DMS79 (cell line): ENCODE data around the gene APBA3.
"Not testable (repeated sequence)": the region's sequence is repeated elsewhere in the genome, so short reads cannot be mapped to it uniquely, and the experiment has no call there.

ENCODE experiments used
- DNase-seq: peaks from one replicate; lab custom pipeline; 2025; lab: John Stamatoyannopoulos, UW

The APBA3 gene

GRCh38 chr19:3770136-3770999, 8.9 kb upstream of the APBA3 start:
- DNase-seq = no peak

DNA sequence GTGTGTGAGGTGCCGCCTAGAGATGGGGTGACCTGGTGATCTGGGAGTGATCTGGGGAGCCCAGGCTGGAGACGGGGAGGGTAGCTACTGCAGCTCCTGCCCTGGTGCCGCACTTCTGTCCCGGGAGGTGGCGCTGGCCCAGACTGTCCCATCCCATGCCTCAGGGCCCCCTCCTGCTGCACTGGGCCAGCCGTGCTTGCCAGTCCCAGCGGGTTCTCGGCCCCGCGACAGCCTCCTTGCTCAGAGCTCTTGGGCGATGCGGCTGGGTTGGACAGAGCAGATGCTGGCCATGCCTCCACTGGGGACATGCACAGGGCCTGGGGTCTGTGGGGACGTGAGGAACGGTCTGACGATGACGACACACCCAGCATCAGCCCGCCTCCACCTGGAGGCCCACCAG, 8.0 kb upstream of the APBA3 start:
- no peak for DNase-seq

DNA sequence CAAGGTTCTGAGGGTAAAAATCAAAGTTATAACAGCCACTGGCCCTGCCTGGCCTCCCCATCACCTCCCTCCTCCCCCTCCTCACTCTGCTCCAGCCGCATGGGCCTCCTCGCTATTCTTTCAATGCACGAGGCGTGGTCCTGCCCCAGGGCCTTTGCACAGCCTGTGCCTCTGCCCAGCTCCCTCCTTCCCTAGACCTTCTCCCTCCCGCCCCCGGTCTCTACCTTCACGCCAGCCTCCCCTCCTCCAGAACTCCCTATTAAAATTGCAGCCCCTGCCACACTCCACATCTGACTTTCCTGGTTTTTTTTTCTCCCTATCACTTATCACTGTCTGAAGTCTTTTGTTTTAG, 7.2 kb upstream of the APBA3 start:
- DNase-seq = no peak

GRCh38 chr19:3768015-3768747, 6.7 kb upstream of the APBA3 start:
- DNase-seq = no peak

DNA sequence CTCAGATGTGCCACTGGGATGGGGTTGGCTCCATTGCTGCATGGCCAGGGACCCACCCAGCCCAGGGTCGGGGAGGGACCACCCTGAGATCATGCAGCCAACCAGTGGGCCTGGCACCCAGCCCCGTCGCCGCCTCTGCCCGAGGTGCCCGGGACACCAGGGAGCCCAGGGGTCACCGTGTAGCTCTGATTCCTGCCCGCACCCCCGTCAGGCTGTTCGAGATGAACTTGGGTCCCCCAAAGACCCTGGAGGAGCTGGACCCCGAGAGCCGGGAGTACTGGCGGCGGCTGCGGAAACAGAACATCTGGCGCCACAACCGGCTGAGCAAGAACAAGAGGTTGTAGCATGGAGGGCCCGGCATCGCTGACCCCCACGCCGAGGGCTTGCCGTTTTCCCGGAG, 5.6 kb upstream of the APBA3 start:
- no peak for DNase-seq

GRCh38 chr19:3766520-3766919, 5.0 kb upstream of the APBA3 start:
- no peak for DNase-seq

GRCh38 chr19:3765757-3766156, 4.3 kb upstream of the APBA3 start:
- not testable (repeated sequence) for DNase-seq

DNA sequence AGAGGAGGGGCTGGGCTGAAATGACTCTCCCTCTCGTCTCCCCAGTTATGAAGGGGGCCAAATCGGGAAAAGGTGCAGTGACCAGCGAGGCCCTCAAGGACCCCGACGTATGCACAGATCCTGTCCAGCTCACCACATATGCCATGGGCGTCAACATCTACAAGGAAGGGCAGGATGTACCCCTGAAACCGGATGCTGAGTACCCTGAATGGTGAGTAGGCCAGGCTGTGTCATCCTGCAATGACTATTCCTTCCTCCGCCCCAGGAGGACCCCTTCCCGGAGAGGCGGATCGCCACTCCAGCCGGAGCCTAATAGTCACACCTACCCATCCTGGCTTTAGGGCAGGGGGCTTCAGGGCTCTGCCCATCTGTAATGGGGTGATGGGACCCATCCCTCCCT, 3.6 kb upstream of the APBA3 start:
- DNase-seq = no peak

DNA sequence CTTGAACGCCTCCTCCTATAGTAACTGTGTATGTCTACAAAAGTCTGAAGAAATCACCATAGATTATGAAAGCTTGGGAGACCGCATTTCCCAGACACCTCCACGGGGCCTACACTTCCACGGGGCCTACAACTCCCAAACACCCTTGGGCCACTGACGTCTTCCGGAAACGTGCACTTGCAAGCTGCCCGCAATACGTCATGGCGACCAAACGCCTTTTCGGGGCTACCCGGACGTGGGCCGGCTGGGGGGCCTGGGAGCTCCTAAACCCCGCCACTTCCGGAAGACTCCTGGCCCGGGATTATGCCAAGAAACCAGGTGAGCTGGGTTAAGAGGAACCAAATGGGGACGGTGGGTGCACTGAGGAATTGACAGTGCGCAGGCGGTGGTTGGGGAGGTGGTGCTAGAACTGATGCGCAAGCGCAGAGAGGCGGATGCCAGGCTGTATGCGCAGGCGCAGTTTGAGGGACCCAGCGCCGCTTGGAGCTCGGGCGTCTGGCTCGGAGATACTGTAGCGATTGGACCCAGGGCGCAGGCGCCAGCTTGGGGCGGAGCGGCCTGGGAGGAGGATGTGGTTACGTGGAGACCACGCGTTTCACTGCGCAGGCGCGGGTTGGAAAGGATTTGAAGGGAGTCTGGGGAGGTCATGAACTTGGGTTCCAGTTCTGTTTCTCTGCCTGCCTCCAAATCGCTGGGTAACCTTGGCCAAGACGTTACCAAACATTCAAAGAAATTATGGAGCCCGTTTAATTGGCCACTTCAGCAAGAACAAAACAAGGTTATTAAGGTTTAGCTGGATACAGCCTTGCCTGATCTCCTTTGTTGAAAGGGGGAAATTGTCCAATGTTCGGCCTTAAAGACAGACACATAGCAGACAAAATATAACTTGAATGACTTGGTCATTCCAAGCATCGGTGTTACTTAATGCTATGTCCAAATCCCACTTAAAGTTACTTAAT, 1.3 kb upstream of the APBA3 start, which contains the start of gene MRPL54:
MRPL54 (plus strand) TSS at position 182 of the 959 bp plus-strand sequence; CDS start at position 201, 19 bp downstream.
- DNase-seq = peak; percentile 98

- no peak for DNase-seq
These were observed 610 bp upstream of the APBA3 start for GRCh38 chr19:3762130-3762473.

- no peak for DNase-seq
These were observed 576 bp downstream of the APBA3 start for GRCh38 chr19:3760871-3761361.

GRCh38 chr19:3759482-3760254, 1.8 kb downstream of the APBA3 start:
- no peak for DNase-seq

DNA sequence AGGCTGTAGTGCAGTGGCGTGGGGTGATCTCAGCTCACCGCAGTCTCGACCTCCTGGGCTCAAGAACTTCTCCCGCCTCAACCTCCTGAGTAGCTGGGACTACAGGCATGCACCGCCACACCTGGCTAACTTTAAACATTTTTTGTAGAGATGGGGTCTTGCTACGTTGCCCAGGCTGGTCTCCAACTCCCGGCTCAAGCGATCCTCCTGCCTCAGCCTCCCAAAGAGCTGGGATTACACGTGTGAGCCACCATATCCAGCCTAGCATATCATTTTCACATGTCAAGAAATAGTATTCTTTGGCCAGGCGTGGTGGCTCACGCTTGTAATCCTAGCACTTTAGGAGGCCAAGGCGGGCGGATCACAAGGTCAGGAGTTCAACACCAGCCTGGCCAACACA, 3.2 kb downstream of the APBA3 start:
- DNase-seq = not testable (repeated sequence)

DNA sequence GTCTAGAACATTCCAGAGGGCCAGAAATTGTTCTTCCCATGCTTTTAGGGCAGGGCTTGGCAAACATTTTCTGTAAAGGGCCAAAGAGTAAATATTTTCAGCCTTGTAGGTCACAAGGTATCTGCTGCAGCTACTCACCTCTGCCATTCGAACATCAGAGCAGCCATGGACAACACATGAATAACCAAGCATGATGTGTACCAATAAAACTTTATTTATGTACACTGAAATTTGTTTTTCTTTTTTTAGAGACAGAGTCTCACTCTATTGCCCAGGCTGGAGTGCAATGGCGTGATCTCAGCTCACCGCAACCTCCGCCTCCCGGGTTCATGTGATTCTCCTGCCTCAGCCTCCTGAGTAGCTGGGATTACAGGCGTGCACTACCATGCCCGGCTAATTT, 3.8 kb downstream of the APBA3 start:
- DNase-seq = not testable (repeated sequence)

GRCh38 chr19:3753631-3754410, 7.7 kb downstream of the APBA3 start:
- no peak for DNase-seq

GRCh38 chr19:3752492-3752891, 9.0 kb downstream of the APBA3 start:
- DNase-seq = no peak

DNA sequence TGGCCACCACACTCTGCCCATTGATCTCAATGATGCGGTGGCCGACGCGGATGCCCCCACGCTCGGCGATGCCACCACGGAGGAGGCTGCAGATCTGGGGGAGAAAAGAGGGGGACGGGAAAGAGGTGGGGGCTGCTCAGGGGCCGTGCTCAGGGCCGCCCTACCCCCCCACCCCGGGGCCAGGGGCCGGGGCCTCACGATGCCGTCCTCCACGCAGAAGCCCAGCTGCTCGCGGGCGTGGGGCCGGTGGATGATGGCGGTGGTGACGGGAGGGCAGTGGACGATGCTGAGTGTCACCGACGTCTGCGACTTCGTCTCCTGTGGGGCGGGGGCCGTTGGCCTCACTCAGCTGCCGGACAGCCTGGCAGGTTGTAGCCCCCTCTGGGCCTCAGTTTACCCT, 10.3 kb downstream of the APBA3 start:
- no peak for DNase-seq

DNA sequence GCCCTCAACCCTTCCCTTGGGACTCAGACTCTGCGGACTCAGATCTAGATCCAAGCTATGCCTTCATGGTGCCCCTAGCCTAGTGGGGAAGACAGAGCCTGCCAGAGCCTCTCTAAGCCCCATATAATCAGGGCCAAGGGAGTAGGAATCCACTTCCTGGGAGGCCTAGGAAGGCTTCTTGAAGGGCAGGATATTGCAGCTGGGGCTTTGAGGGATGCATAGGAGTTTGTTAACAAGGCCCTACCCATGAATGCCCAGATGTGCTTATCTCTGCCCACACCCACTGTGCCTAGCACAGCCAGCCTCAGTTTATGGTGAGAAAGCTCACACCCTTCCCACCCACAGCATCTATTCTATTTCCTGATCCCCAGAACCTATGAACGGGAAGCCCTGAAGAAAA, 11.3 kb downstream of the APBA3 start:
- no peak for DNase-seq

DNA sequence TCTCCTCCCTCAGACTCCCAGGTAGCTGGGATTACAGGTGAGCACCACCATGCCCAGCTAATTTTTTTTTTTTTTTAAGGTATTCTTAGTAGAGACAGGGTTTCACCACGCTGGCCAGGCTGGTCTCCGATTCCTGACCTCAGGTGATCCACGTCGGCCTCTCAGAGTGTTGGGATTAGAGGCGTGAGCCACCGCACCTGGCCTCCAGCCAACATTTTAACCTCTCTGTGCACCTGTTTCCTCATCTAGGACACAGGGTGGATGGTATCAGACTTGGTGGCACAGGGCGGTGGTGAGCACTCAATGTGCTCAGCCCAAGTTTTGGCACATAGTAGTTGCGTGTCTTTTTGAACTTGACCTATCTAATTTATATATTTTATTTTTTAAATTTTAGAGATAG, 12.5 kb downstream of the APBA3 start:
- DNase-seq = no peak

GRCh38 chr19:3746371-3747056, 15.0 kb downstream of the APBA3 start:
- DNase-seq = no peak
